ENCODE measurements around the gene NAA80.

NAA80 gene

GRCh38 chr3:50319894-50320625, 20.9 kb upstream of the NAA80 start:
- 0 out of 2 replicates have a peak, but pooled peaks have one; percentile 14 for TF ChIP-seq CTCF (IDR thresholded peaks at IDR 0.05; ENCODE audit: low read depth, low read length)
- Histone ChIP-seq H3K9me3 (ENCODE audit: severe bottlenecking) (no peaks in the 10 kb centered on the region), H3K36me3 (peaks cover 48% of the 10 kb centered on the region), H3K27ac (peak overlapping the region; percentile 100), H3K4me3 (ENCODE audit: low read depth, low read length) (peak overlapping the region; percentile 74), H3K27me3 (ENCODE audit: insufficient read depth, low read depth, severe bottlenecking) (no peaks in the 10 kb centered on the region)
- no peak for DNase-seq

GRCh38 chr3:50319181-50319893, 20.1 kb upstream of the NAA80 start:
- no peak for TF ChIP-seq CTCF (IDR thresholded peaks at IDR 0.05; ENCODE audit: low read depth, low read length)
- Histone ChIP-seq H3K27ac (no peak overlapping the region), H3K27me3 (ENCODE audit: insufficient read depth, low read depth, severe bottlenecking) (no peaks in the 10 kb centered on the region), H3K4me3 (ENCODE audit: low read depth, low read length) (no peak overlapping the region), H3K36me3 (peaks cover 41% of the 10 kb centered on the region), H3K9me3 (ENCODE audit: severe bottlenecking) (no peaks in the 10 kb centered on the region)
- no peak for DNase-seq

- no peaks in the 10 kb centered on the region for H3K27me3 ChIP-seq (ENCODE audit: insufficient read depth, low read depth, severe bottlenecking)
- no peak for DNase-seq
- no peaks in the 10 kb centered on the region for H3K9me3 ChIP-seq (ENCODE audit: severe bottlenecking)
- no peak overlapping the region for H3K4me3 ChIP-seq (ENCODE audit: low read depth, low read length)
- no peak overlapping the region for H3K27ac ChIP-seq
- TF ChIP-seq CTCF (IDR thresholded peaks at IDR 0.05; ENCODE audit: low read depth, low read length), result no peak
- peaks cover 40% of the 10 kb centered on the region for H3K36me3 ChIP-seq
Observed at GRCh38 chr3:50318615-50319014, 19.4 kb upstream of the NAA80 start.

- TF ChIP-seq CTCF (IDR thresholded peaks at IDR 0.05; ENCODE audit: low read depth, low read length), result no peak
- no peak overlapping the region for H3K4me3 ChIP-seq (ENCODE audit: low read depth, low read length)
- no peaks in the 10 kb centered on the region for H3K27me3 ChIP-seq (ENCODE audit: insufficient read depth, low read depth, severe bottlenecking)
- H3K9me3 ChIP-seq (ENCODE audit: severe bottlenecking), result no peaks in the 10 kb centered on the region
- no peak for DNase-seq
- peaks cover 37% of the 10 kb centered on the region for H3K36me3 ChIP-seq
- no peak overlapping the region for H3K27ac ChIP-seq
Observed at GRCh38 chr3:50318163-50318562, 19.0 kb upstream of the NAA80 start.

GRCh38 chr3:50317300-50317699, 18.1 kb upstream of the NAA80 start:
- H3K27ac ChIP-seq, result no peak overlapping the region
- no peak for DNase-seq
- no peak overlapping the region for H3K4me3 ChIP-seq (ENCODE audit: low read depth, low read length)
- no peaks in the 10 kb centered on the region for H3K27me3 ChIP-seq (ENCODE audit: insufficient read depth, low read depth, severe bottlenecking)
- peaks cover 37% of the 10 kb centered on the region for H3K36me3 ChIP-seq
- no peaks in the 10 kb centered on the region for H3K9me3 ChIP-seq (ENCODE audit: severe bottlenecking)
- no peak for TF ChIP-seq CTCF (IDR thresholded peaks at IDR 0.05; ENCODE audit: low read depth, low read length)

All from WERI-Rb-1 (cell line).